ENCODE results near the gene ATIC. TPM values are rescaled to one million over a fixed set of nuclear protein-coding genes. Genes with fewer than 3 reads are reported as not detected.
"Not testable (repeated sequence)": the region's sequence is repeated elsewhere in the genome, so short reads cannot be mapped to it uniquely, and the experiment has no call there.

ATIC gene
- total and polyA plus RNA-seq, 12 donors = 33.7 to 164 (median 83.3) TPM

DNA sequence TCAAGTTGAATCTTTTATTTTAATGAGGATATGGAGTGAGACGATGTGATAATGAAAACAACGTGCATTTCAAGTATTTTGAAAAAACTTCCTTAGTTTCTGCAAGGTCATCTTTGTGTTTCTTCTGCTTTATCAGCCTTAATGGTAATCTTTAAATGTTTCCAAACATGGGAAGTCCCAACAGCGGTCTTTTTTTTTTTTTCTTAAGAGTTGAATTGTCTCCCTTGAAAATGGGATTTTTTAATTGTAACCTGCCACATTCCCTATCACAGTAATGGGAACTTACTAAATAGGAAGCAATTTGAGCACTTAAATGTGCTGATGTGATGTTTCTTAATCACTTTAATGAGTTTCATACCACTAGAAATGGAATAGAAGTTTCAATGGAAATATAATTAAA, 45.8 kb downstream of the ATIC start:
- no peak overlapping the region for H3K27ac ChIP-seq
- no peaks in the 10 kb centered on the region for H3K36me3 ChIP-seq (replicated peaks in 1 of 2)
- H3K27me3 ChIP-seq = no peaks in the 10 kb centered on the region
- H3K4me1 ChIP-seq (replicated peaks in 1 of 2) = no peaks in the 10 kb centered on the region
- no peaks in the 10 kb centered on the region for H3K9me3 ChIP-seq (replicated peaks in 1 of 3)
- WGBS, 4 donors = 79 to 95% (median 82%) methylated on average over 3 of the region's 3 CpGs
- intact Hi-C loops (cut with DNase I) = no loop called here
- no peak overlapping the region for H3K4me3 ChIP-seq
- TF ChIP-seq, protein P1, sequence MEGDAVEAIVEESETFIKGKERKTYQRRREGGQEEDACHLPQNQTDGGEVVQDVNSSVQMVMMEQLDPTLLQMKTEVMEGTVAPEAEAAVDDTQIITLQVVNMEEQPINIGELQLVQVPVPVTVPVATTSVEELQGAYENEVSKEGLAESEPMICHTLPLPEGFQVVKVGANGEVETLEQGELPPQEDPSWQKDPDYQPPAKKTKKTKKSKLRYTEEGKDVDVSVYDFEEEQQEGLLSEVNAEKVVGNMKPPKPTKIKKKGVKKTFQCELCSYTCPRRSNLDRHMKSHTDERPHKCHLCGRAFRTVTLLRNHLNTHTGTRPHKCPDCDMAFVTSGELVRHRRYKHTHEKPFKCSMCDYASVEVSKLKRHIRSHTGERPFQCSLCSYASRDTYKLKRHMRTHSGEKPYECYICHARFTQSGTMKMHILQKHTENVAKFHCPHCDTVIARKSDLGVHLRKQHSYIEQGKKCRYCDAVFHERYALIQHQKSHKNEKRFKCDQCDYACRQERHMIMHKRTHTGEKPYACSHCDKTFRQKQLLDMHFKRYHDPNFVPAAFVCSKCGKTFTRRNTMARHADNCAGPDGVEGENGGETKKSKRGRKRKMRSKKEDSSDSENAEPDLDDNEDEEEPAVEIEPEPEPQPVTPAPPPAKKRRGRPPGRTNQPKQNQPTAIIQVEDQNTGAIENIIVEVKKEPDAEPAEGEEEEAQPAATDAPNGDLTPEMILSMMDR (IDR thresholded peaks at IDR 0.05) = no peak
- no peak for TF ChIP-seq POLR2A (IDR thresholded peaks at IDR 0.05)
- DNase-seq = no peak

- no peaks in the 10 kb centered on the region for H3K4me1 ChIP-seq (replicated peaks in 1 of 2)
- WGBS, 4 donors = 90 to 97% (median 92%) methylated on average over 4 of the region's 4 CpGs
- DNase-seq = no peak
- H3K27ac ChIP-seq = no peak overlapping the region
- TF ChIP-seq, protein P1 (IDR thresholded peaks at IDR 0.05) = no peak
- TF ChIP-seq POLR2A (IDR thresholded peaks at IDR 0.05) = no peak
- intact Hi-C loops (cut with DNase I) = no loop called here
- no peaks in the 10 kb centered on the region for H3K27me3 ChIP-seq
- peaks cover 0 to 3% of the 10 kb centered on the region in 2 donors for H3K36me3 ChIP-seq (replicated peaks in 1 of 2)
- H3K4me3 ChIP-seq = no peak overlapping the region
- H3K9me3 ChIP-seq (replicated peaks in 1 of 3) = no peaks in the 10 kb centered on the region
These were observed 46.5 kb downstream of the ATIC start for GRCh38 chr2:215358312-215358845.

GRCh38 chr2:215358891-215359575, 47.2 kb downstream of the ATIC start:
- TF ChIP-seq, protein P1 (IDR thresholded peaks at IDR 0.05) = no peak
- TF ChIP-seq POLR2A (IDR thresholded peaks at IDR 0.05) = no peak
- Histone ChIP-seq H3K4me1 (replicated peaks in 1 of 2) (no peaks in the 10 kb centered on the region), H3K36me3 (replicated peaks in 1 of 2) (peaks cover 0 to 6% of the 10 kb centered on the region in 2 donors), H3K27ac (no peak overlapping the region), H3K4me3 (no peak overlapping the region), H3K27me3 (no peaks in the 10 kb centered on the region), H3K9me3 (replicated peaks in 1 of 3) (no peaks in the 10 kb centered on the region)
- no peak for DNase-seq
- 91 to 97% (median 94%) methylated on average over 15 of the region's 15 CpGs for WGBS, 4 donors
- intact Hi-C loops (cut with DNase I) = no loop called here

DNA sequence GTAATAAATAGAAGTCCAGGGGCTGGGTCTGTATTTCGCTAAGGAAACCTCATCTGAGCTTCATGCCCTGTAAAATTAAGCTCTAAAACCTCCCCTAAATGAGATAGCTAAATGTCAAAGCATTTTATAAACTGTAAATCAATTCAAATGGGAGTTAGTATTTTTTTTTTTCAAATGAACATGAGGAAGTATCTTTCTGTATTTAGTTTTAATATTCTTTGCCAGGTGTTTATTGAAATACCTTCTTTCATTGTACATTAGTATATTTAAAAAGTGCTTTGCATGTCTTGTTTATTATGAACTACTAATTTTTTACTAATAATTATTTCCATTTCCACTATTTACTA, 47.7 kb downstream of the ATIC start:
- Histone ChIP-seq H3K27ac (no peak overlapping the region), H3K36me3 (replicated peaks in 1 of 2) (peaks cover 0 to 6% of the 10 kb centered on the region in 2 donors), H3K9me3 (replicated peaks in 1 of 3) (no peaks in the 10 kb centered on the region), H3K27me3 (no peaks in the 10 kb centered on the region), H3K4me1 (replicated peaks in 1 of 2) (no peaks in the 10 kb centered on the region), H3K4me3 (no peak overlapping the region)
- intact Hi-C loops (cut with DNase I) = no loop called here
- WGBS, 4 donors = 95 to 100% (median 99%) methylated on average over 1 of the region's 1 CpG
- no peak for DNase-seq
- no peak for TF ChIP-seq POLR2A (IDR thresholded peaks at IDR 0.05)

- H3K36me3 ChIP-seq (replicated peaks in 1 of 2); intact Hi-C loops (cut with DNase I); H3K27ac ChIP-seq; H3K27me3 ChIP-seq; H3K4me3 ChIP-seq; H3K9me3 ChIP-seq (replicated peaks in 1 of 3); DNase-seq; H3K4me1 ChIP-seq (replicated peaks in 1 of 2): not testable (repeated sequence)
- WGBS, 4 donors = 95 to 99% (median 97%) methylated on average over 3 of the region's 3 CpGs
These were observed 48.2 kb downstream of the ATIC start for GRCh38 chr2:215360059-215360458.

All from adrenal gland (tissue), 12 donors.